HEK293 (cell line): ENCODE results near the gene SARNP.

Experiments
- CTCF ChIA-PET: fragments of 350-600 bp; formaldehyde crosslinking; extraction: SDS; loops from one replicate; lab custom pipeline; 2021; ENCODE audit warnings: antibody characterized with exemption; lab: Yijun Ruan, JAX
- POLR2A ChIA-PET: fragments of 300-600 bp; formaldehyde crosslinking; extraction: SDS; loops from one replicate; lab custom pipeline; 2020; ENCODE audit warnings: antibody characterized with exemption, inconsistent platforms; lab: Yijun Ruan, JAX
- H3K27ac ChIP-seq: fragments of 200-500 bp; sonication (Bioruptor generic); 2 replicates; pipeline ENCODE4 v1.5.1; 2014; ENCODE audit warnings: low read depth, low read length, control low read depth, inconsistent platforms; ENCODE audit errors: extremely low read depth
- H3K36me3 ChIP-seq, 2 experiments: fragments of 200-500 bp in 1 of 2; sonication (Bioruptor generic) in 1 of 2; 1 replicate in 1 of 2; 2 replicates in 1 of 2; pipeline ENCODE4 v1.5.1; 2014 to 2017; ENCODE audit warnings: inconsistent platforms in 2 of 2, low read length in 2 of 2; ENCODE audit not compliant: control insufficient read depth in 2 of 2, insufficient read depth in 1 of 2
- H3K4me1 ChIP-seq: fragments of 200-500 bp; sonication (Bioruptor generic); 2 replicates; pipeline ENCODE4 v1.5.1; 2014; ENCODE audit warnings: mild to moderate bottlenecking, low read length, inconsistent platforms; ENCODE audit not compliant: control insufficient read depth, insufficient read depth
- H3K4me3 ChIP-seq: 2 replicates; pipeline ENCODE4 v1.5.1; 2011; ENCODE audit warnings: low read depth, mild to moderate bottlenecking, control low read depth, low read length, moderate library complexity
- H3K9me3 ChIP-seq: fragments of 200-500 bp; sonication (Bioruptor generic); 2 replicates; pipeline ENCODE4 v1.5.1; 2014; ENCODE audit warnings: low read depth, low read length, inconsistent platforms; ENCODE audit not compliant: control insufficient read depth, insufficient read depth
- EGR2 ChIP-seq: fragments of 450-650 bp; formaldehyde crosslinking; IDR thresholded peaks from 2 replicates; pipeline ENCODE4 v1.5.1; 2016; ENCODE audit warnings: low read depth, missing biosample characterization, missing genetic modification characterization
- IKZF3 ChIP-seq: fragments of 450-650 bp; IDR thresholded peaks from 2 replicates; pipeline ENCODE4 v1.5.0; 2018; ENCODE audit warnings: missing biosample characterization, mild to moderate bottlenecking, missing genetic modification characterization, moderate library complexity
- KLF16 ChIP-seq: fragments of 450-650 bp; formaldehyde crosslinking; IDR thresholded peaks from 2 replicates; pipeline ENCODE4 v1.5.1; 2017; ENCODE audit warnings: missing biosample characterization, missing genetic modification characterization
- RBAK ChIP-seq: fragments of 450-650 bp; formaldehyde crosslinking; IDR thresholded peaks from 2 replicates; pipeline ENCODE4 v1.5.1; 2016; ENCODE audit warnings: missing biosample characterization, missing genetic modification characterization
- SETDB1 ChIP-seq: IDR thresholded peaks from one replicate; pipeline ENCODE4 v1.6.1; 2017; ENCODE audit warnings: mild to moderate bottlenecking, low read length, moderate library complexity, mixed read lengths; ENCODE audit not compliant: insufficient read length
- ZBTB20 ChIP-seq: fragments of 450-650 bp; formaldehyde crosslinking; IDR thresholded peaks from 2 replicates; pipeline ENCODE4 v1.5.1; 2016; ENCODE audit warnings: missing biosample characterization, missing genetic modification characterization
- ZBTB21 ChIP-seq: fragments of 450-650 bp; formaldehyde crosslinking; IDR thresholded peaks from 2 replicates; pipeline ENCODE4 v1.5.1; 2017; ENCODE audit warnings: missing biosample characterization, missing genetic modification characterization
- ZFHX2 ChIP-seq: fragments of 450-650 bp; formaldehyde crosslinking; conservative IDR thresholded peaks from 2 replicates; pipeline ENCODE4 v1.5.1; 2016; ENCODE audit warnings: missing biosample characterization, missing genetic modification characterization
- ZNF155 ChIP-seq: fragments of 450-650 bp; formaldehyde crosslinking; IDR thresholded peaks from 2 replicates; pipeline ENCODE4 v1.5.1; 2016; ENCODE audit warnings: missing biosample characterization, missing genetic modification characterization
- ZNF16 ChIP-seq: fragments of 450-650 bp; formaldehyde crosslinking; IDR thresholded peaks from 2 replicates; pipeline ENCODE4 v1.5.1; 2016; ENCODE audit warnings: low read depth, missing biosample characterization, missing genetic modification characterization
- ZNF335 ChIP-seq: fragments of 450-650 bp; formaldehyde crosslinking; conservative IDR thresholded peaks from 2 replicates; pipeline ENCODE4 v1.5.1; 2016; ENCODE audit warnings: missing biosample characterization, missing genetic modification characterization
- ZNF341 ChIP-seq: fragments of 450-650 bp; formaldehyde crosslinking; IDR thresholded peaks from 2 replicates; pipeline ENCODE4; 2016; ENCODE audit warnings: low read depth, missing biosample characterization, missing genetic modification characterization
- ZNF501 ChIP-seq: fragments of 450-650 bp; formaldehyde crosslinking; IDR thresholded peaks from 2 replicates; pipeline ENCODE4 v1.5.1; 2016; ENCODE audit warnings: missing biosample characterization, missing genetic modification characterization
- TF ChIP-seq, protein P1 (sequence below): fragments of 450-650 bp; formaldehyde crosslinking; IDR thresholded peaks from 2 replicates; pipeline ENCODE4 v1.5.1; 2016; ENCODE audit warnings: missing biosample characterization, missing genetic modification characterization
- TF ChIP-seq, protein P2 (sequence below): fragments of 450-650 bp; formaldehyde crosslinking; IDR thresholded peaks from 2 replicates; pipeline ENCODE4 v1.5.1; 2017; ENCODE audit warnings: missing biosample characterization, missing genetic modification characterization
- TF ChIP-seq, protein P3 (sequence below): fragments of 450-650 bp; formaldehyde crosslinking; IDR thresholded peaks from 2 replicates; pipeline ENCODE4; 2016; ENCODE audit warnings: missing biosample characterization, missing genetic modification characterization

SARNP gene

DNA sequence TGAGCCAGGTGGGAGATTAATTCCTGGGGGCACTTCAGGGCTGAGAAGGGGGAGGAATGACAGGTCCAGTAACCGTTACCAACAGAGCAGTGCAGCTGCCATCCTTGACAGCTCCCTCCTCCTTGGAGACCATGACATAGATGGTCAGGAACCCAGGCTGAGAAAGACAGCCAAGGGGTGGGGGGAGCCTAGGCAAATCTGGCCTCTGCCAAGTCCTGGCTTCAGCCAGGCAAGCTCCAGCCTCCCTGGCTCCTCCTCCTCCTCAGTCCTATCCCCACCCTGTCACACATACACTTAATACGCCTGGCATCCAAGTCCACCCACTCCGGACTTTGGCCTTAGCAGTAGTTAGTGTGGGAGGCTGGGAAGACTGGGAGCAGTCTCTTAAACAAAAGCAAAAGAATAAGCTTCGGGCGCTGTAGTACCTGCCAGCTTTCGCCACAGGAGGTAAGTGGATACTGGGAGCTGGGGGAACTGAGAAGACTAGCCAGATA is 97.4 kb downstream of the SARNP start, which contains the start of gene RDH5:
RDH5 (plus strand) TSS at position 323 of the 494 bp plus-strand sequence. CDS start 792 bp downstream, outside the sequence.
- ChIA-PET CTCF (interaction anchor here (0.6 to 7.0 kb wide), 9 partner anchors 10 to 106 kb away, joined by 3 to 127 read pairs (median 6); partner anchors contain the start of gene ITGA7), POLR2A (interaction anchor here (0.7 to 1.7 kb wide), 3 partner anchors 9 to 19 kb away, joined by 3 to 7 read pairs (median 4); partner anchors contain the start of gene CD63)
- Histone ChIP-seq H3K9me3 (no peaks in the 10 kb centered on the region), H3K4me3 (no peak within 1 kb of the TSS), H3K36me3 (peaks cover 0 to 46% of the 10 kb centered on the region in 2 experiments; a peak in 1 of 3 replicates), H3K27ac (no peak within 1 kb of the TSS), H3K4me1 (peaks cover 13% of the 10 kb centered on the region; the same call in 1 of the 2 replicates)
- TF ChIP-seq EGR2: peak; percentile 86
- TF ChIP-seq ZBTB20 (tag by site-specific recombination): no peak
- TF ChIP-seq ZFHX2: peak; percentile 73
- TF ChIP-seq ZNF501 (tag by site-specific recombination): no peak
- no peak for TF ChIP-seq KLF16 (tag by site-specific recombination)
- TF ChIP-seq ZBTB21 (tag by site-specific recombination): no peak
- TF ChIP-seq, protein P1, sequence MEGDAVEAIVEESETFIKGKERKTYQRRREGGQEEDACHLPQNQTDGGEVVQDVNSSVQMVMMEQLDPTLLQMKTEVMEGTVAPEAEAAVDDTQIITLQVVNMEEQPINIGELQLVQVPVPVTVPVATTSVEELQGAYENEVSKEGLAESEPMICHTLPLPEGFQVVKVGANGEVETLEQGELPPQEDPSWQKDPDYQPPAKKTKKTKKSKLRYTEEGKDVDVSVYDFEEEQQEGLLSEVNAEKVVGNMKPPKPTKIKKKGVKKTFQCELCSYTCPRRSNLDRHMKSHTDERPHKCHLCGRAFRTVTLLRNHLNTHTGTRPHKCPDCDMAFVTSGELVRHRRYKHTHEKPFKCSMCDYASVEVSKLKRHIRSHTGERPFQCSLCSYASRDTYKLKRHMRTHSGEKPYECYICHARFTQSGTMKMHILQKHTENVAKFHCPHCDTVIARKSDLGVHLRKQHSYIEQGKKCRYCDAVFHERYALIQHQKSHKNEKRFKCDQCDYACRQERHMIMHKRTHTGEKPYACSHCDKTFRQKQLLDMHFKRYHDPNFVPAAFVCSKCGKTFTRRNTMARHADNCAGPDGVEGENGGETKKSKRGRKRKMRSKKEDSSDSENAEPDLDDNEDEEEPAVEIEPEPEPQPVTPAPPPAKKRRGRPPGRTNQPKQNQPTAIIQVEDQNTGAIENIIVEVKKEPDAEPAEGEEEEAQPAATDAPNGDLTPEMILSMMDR (tag by site-specific recombination): no peak

DNA sequence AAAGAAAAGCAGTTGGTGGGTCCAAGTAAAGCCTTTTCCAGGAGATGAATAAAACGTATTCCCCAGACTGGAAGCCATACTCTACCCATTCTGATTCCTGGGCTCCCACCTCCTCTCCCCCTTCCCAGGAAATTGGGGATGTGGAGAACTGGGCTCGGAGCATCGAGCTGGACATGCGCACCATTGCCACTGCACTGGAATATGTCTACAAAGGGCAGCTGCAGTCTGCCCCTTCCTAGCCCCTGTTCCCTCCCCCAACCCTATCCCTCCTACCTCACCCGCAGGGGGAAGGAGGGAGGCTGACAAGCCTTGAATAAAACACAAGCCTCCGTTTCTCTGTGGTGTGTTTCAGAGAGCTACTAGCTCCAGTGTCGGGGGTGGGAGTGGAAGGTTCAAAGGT is 98.2 kb downstream of the SARNP start:
- TF ChIP-seq SETDB1 (no peak), RBAK (tag by site-specific recombination) (no peak)
- TF ChIP-seq, all 188 proteins: peak for 0
- ChIA-PET POLR2A (interaction anchor here (1.7 kb wide), 1 partner anchor 10 kb away, joined by 7 read pairs; the partner anchor contains the start of gene CD63), CTCF (interaction anchor here (0.6 to 7.0 kb wide), 10 partner anchors 11 to 253 kb away, joined by 3 to 127 read pairs (median 4); a partner anchor contains a TSS)
- Histone ChIP-seq H3K9me3 (no peaks in the 10 kb centered on the region), H3K4me3 (no peak overlapping the region), H3K4me1 (peaks cover 13% of the 10 kb centered on the region; the same call in 1 of the 2 replicates), H3K27ac (no peak overlapping the region), H3K36me3 (peaks cover 0 to 38% of the 10 kb centered on the region in 2 experiments; a peak in 1 of 3 replicates)

DNA sequence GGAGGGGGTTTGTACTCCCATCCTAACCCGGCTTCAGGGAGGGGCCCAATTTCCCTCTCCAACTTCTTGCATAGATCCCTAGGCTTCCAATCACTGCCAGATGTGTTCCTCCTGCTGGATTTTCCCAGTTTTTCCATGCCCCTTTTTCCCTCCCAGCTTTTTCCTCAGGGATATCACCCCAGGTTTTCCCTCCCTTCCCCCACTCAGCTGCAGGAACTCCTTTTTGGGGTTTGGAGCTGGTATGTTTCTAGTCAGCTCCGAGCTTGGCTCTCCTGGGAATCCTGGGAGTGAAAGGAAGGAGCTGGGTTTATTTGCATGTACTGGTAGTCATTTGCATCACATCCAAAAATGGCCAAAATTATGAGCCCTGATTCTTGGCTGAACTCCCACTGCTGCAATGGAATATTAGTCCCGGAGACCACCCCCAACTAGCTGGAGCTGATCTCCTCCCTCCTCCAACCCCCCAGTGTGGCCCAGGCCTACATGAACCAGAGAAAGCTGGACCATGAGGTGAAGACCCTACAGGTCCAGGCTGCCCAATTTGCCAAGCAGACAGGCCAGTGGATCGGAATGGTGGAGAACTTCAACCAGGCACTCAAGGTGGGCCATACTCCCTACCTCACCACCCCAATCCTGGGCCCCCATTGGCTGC is 98.8 kb downstream of the SARNP start:
- POLR2A ChIA-PET: interaction anchor here (1.7 kb wide), 1 partner anchor 10 kb away, joined by 7 read pairs; the partner anchor contains the start of gene CD63
- TF ChIP-seq ZNF16 (tag by site-specific recombination) (no peak), IKZF3 (tag by site-specific recombination) (peak; percentile 83)
- TF ChIP-seq, all 188 proteins: peak for 1
- H3K4me3 ChIP-seq: no peak overlapping the region
- peaks cover 0 to 32% of the 10 kb centered on the region in 2 experiments; a peak in 1 of 3 replicates for H3K36me3 ChIP-seq
- CTCF ChIA-PET: interaction anchor here (1.0 to 3.0 kb wide), 4 partner anchors 12 to 221 kb away, joined by 3 to 21 read pairs (median 6); no protein-coding TSS in a partner anchor
- peaks cover 13% of the 10 kb centered on the region; the same call in 1 of the 2 replicates for H3K4me1 ChIP-seq
- H3K27ac ChIP-seq: no peak overlapping the region
- no peaks in the 10 kb centered on the region for H3K9me3 ChIP-seq

DNA sequence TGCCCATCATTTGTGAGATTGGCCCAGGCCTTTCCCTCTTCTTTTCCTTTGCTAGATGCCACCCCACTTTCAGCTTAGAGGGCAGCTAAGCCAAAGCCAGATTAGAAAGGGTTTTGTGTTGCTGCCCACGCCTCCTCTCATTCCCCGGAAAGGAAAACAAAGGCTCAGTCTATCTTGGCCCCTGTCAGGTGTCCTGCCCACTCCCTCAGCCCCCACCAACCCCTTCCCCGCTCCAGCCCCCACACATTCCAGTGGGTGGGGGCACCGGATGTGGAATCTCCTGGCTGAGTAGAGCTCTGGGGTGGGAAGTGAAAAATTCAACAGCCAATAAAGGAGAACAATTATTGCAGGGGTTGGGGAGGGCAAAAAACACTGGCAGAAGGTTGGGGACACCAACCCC is 99.5 kb downstream of the SARNP start:
- no peak overlapping the region for H3K27ac ChIP-seq
- CTCF ChIA-PET: interaction anchor here (0.8 to 3.0 kb wide), 3 partner anchors 13 to 20 kb away, joined by 3 to 21 read pairs (median 5); no protein-coding TSS in a partner anchor
- H3K4me1 ChIP-seq: peaks cover 13% of the 10 kb centered on the region; the same call in 1 of the 2 replicates
- POLR2A ChIA-PET: interaction anchor here (1.0 to 2.7 kb wide), 3 partner anchors 10 to 12 kb away, joined by 3 to 17 read pairs (median 6); partner anchors contain the start of genes CD63 and ITGA7
- TF ChIP-seq EGR2: peak; percentile 98
- TF ChIP-seq, protein P2, sequence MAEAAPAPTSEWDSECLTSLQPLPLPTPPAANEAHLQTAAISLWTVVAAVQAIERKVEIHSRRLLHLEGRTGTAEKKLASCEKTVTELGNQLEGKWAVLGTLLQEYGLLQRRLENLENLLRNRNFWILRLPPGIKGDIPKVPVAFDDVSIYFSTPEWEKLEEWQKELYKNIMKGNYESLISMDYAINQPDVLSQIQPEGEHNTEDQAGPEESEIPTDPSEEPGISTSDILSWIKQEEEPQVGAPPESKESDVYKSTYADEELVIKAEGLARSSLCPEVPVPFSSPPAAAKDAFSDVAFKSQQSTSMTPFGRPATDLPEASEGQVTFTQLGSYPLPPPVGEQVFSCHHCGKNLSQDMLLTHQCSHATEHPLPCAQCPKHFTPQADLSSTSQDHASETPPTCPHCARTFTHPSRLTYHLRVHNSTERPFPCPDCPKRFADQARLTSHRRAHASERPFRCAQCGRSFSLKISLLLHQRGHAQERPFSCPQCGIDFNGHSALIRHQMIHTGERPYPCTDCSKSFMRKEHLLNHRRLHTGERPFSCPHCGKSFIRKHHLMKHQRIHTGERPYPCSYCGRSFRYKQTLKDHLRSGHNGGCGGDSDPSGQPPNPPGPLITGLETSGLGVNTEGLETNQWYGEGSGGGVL (tag by site-specific recombination): peak; percentile 37
- TF ChIP-seq ZNF155: no peak
- TF ChIP-seq ZFHX2: peak; percentile 98
- peak; percentile 52; the same call in 1 of the 2 replicates for TF ChIP-seq ZNF341 (tag by site-specific recombination)
- TF ChIP-seq, protein P3, sequence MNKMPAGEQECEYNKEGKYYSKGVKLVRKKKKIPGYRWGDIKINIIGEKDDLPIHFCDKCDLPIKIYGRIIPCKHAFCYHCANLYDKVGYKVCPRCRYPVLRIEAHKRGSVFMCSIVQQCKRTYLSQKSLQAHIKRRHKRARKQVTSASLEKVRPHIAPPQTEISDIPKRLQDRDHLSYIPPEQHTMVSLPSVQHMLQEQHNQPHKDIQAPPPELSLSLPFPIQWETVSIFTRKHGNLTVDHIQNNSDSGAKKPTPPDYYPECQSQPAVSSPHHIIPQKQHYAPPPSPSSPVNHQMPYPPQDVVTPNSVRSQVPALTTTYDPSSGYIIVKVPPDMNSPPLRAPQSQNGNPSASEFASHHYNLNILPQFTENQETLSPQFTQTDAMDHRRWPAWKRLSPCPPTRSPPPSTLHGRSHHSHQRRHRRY: no peak
- TF ChIP-seq ZNF335 (tag by site-specific recombination): peak; percentile 19; the same call in 1 of the 2 replicates
- H3K36me3 ChIP-seq: peaks cover 0 to 24% of the 10 kb centered on the region in 2 experiments; a peak in 1 of 3 replicates
- no peak overlapping the region for H3K4me3 ChIP-seq
- H3K9me3 ChIP-seq: no peaks in the 10 kb centered on the region
